ENCODE measurements around the gene CMSS1. TPM values are rescaled to one million over a fixed set of nuclear protein-coding genes. Genes with fewer than 3 reads are reported as not detected.

CMSS1 gene
- total and polyA plus RNA-seq, 4 donors: 3.8 to 19.5 (median 7.5) TPM

DNA sequence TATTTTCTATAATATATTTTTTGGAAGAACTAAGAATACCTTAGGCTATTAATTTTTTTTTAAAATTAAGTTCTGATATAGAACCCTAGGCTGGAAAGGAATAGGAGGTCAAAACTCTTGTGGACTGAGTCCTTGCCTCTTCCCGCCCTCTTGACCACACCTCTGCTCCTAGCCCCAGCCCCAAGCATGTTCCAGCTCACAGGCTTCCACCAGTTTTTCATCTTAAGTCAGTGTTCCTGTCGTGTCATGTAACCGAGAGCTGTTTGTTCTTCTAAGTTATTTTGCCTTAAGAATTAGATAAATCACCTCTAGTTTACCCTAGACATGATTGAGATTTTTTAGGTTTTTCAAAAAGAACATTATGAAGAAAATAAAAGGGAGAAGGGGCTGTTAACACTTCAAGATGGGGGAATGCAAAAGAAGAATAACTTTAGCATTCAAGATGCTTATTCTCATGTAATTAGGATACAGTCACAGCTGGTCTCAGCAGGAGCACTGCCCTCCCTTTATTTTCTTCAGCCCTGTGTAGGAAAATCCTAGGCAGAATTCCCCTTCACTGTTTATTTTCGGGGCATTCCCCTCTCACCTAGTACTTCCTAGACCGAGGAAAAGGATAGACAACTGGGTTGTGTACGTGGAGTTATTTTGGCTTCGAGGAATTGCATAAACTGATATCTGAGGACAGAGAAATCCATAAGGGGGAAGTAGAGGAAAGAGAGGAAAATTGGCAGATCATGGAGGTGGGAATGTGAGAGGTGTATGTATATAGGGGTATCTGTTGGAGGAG lies 110.2 kb downstream of the CMSS1 start:
- Histone ChIP-seq H3K27ac (ENCODE audit: low read depth in 1 of 2, low read length in 2 of 2) (no peak overlapping the region), H3K27me3 (ENCODE audit: control insufficient read depth in 4 of 4, insufficient read depth in 4 of 4, low read length in 3 of 4) (no peaks in the 10 kb centered on the region), H3K4me1 (ENCODE audit: control insufficient read depth in 4 of 4, insufficient read depth in 4 of 4, low read length in 3 of 4) (no peaks in the 10 kb centered on the region), H3K9ac (ENCODE audit: low read depth in 1 of 2, low read length in 2 of 2) (no peak overlapping the region), H3K9me3 (ENCODE audit: control insufficient read depth in 4 of 4, low read length in 3 of 4) (no peaks in the 10 kb centered on the region), H3K4me3 (ENCODE audit: low read depth in 1 of 3, low read length in 3 of 3) (no peak overlapping the region), H3K36me3 (ENCODE audit: control insufficient read depth in 4 of 4, insufficient read depth in 3 of 4, low read depth in 1 of 4, low read length in 3 of 4) (no peaks in the 10 kb centered on the region)
- TF ChIP-seq TAF1 (conservative IDR thresholded peaks at IDR 0.05) (no peak), FOXA1 (IDR thresholded peaks at IDR 0.05) (no peak)
- DNase-seq (ENCODE audit: low spot score): no peak
- 70% methylated on average over 7 of the region's 7 CpGs for WGBS

DNA sequence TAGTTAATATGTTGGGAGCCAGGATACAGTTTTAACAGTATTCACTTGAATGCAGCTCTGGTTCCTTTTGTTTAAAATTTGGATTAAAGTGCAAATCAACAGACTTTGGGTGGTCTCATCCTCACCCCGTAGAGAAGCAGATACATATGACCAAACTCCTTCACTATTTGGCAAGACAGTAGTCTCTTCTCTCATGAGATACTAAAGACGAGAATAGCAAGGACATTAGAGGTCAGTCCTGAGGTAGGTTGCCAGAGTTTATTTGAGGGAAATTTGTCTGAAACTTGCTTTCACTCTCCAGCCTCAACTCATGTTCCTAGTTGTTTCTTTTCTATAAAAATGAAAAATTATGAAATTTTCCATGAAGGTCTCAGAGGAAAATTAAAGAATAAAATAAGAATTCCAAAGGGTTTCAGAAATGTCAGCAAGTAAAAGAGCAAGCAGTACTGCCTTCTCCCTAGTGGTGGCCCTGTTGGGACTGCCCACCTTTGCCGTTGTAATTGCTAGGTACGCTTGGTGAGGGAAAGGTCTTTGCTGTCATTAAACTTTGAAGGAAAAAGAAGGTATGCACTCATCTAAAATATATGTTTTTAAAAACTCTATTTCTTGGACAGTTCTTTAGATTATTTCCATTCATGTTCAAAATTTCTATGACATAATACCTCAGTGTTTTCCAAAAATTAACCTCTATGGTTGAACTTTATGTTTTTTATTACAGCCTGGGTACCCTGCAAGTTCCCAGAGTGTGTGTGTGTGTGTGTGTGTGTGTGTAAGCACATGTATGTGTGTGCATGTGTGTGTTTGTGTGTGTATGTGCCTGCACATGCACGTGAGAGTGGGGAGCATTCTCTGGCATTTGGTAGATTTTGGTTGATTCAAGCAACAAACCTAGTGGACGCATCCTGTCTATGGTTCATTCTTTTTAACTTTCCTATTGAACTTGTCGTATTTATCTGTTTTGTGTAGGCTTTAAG lies 111.4 kb downstream of the CMSS1 start:
- DNase-seq (ENCODE audit: low spot score): no peak
- H3K36me3 ChIP-seq (ENCODE audit: control insufficient read depth in 4 of 4, insufficient read depth in 3 of 4, low read depth in 1 of 4, low read length in 3 of 4): no peaks in the 10 kb centered on the region
- TF ChIP-seq SP1 (IDR thresholded peaks at IDR 0.05) (no peak), HNF4A (conservative IDR thresholded peaks at IDR 0.05) (no peak), HNF4G (IDR thresholded peaks at IDR 0.05) (no peak), FOXA1 (IDR thresholded peaks at IDR 0.05) (no peak), GABPA (IDR thresholded peaks at IDR 0.05 in 1 of 2, conservative IDR thresholded peaks at IDR 0.05 in 1 of 2) (no peak), FOXA2 (IDR thresholded peaks at IDR 0.05) (no peak), JUND (IDR thresholded peaks at IDR 0.05) (no peak), NR2F2 (IDR thresholded peaks at IDR 0.05) (no peak), YY1 (IDR thresholded peaks at IDR 0.05) (no peak)
- TF ChIP-seq, protein P1, sequence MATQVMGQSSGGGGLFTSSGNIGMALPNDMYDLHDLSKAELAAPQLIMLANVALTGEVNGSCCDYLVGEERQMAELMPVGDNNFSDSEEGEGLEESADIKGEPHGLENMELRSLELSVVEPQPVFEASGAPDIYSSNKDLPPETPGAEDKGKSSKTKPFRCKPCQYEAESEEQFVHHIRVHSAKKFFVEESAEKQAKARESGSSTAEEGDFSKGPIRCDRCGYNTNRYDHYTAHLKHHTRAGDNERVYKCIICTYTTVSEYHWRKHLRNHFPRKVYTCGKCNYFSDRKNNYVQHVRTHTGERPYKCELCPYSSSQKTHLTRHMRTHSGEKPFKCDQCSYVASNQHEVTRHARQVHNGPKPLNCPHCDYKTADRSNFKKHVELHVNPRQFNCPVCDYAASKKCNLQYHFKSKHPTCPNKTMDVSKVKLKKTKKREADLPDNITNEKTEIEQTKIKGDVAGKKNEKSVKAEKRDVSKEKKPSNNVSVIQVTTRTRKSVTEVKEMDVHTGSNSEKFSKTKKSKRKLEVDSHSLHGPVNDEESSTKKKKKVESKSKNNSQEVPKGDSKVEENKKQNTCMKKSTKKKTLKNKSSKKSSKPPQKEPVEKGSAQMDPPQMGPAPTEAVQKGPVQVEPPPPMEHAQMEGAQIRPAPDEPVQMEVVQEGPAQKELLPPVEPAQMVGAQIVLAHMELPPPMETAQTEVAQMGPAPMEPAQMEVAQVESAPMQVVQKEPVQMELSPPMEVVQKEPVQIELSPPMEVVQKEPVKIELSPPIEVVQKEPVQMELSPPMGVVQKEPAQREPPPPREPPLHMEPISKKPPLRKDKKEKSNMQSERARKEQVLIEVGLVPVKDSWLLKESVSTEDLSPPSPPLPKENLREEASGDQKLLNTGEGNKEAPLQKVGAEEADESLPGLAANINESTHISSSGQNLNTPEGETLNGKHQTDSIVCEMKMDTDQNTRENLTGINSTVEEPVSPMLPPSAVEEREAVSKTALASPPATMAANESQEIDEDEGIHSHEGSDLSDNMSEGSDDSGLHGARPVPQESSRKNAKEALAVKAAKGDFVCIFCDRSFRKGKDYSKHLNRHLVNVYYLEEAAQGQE (IDR thresholded peaks at IDR 0.05): no peak
- TF ChIP-seq, protein P2, sequence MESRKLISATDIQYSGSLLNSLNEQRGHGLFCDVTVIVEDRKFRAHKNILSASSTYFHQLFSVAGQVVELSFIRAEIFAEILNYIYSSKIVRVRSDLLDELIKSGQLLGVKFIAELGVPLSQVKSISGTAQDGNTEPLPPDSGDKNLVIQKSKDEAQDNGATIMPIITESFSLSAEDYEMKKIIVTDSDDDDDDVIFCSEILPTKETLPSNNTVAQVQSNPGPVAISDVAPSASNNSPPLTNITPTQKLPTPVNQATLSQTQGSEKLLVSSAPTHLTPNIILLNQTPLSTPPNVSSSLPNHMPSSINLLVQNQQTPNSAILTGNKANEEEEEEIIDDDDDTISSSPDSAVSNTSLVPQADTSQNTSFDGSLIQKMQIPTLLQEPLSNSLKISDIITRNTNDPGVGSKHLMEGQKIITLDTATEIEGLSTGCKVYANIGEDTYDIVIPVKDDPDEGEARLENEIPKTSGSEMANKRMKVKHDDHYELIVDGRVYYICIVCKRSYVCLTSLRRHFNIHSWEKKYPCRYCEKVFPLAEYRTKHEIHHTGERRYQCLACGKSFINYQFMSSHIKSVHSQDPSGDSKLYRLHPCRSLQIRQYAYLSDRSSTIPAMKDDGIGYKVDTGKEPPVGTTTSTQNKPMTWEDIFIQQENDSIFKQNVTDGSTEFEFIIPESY (IDR thresholded peaks at IDR 0.05): no peak
- TF ChIP-seq, protein P3, sequence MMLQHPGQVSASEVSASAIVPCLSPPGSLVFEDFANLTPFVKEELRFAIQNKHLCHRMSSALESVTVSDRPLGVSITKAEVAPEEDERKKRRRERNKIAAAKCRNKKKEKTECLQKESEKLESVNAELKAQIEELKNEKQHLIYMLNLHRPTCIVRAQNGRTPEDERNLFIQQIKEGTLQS (IDR thresholded peaks at IDR 0.05): no peak
- H3K9me3 ChIP-seq (ENCODE audit: control insufficient read depth in 4 of 4, low read length in 3 of 4): no peaks in the 10 kb centered on the region
- WGBS: 82% methylated on average over 7 of the region's 7 CpGs
- H3K4me1 ChIP-seq (ENCODE audit: control insufficient read depth in 4 of 4, insufficient read depth in 4 of 4, low read length in 3 of 4): no peaks in the 10 kb centered on the region
- H3K27ac ChIP-seq (ENCODE audit: low read depth in 1 of 2, low read length in 2 of 2): no peak overlapping the region
- H3K9ac ChIP-seq (ENCODE audit: low read depth in 1 of 2, low read length in 2 of 2): no peak overlapping the region
- H3K4me3 ChIP-seq (ENCODE audit: low read depth in 1 of 3, low read length in 3 of 3): no peak overlapping the region
- H3K27me3 ChIP-seq (ENCODE audit: control insufficient read depth in 4 of 4, insufficient read depth in 4 of 4, low read length in 3 of 4): no peaks in the 10 kb centered on the region
